Activated naive CD4-positive, alpha-beta T cell treated with anti-CD3 and anti-CD28 coated beads for 36 hours (primary cell): ENCODE measurements around the gene ZFP57. TPM values are rescaled to one million over a fixed set of nuclear protein-coding genes. Genes with fewer than 3 reads are reported as not detected.

ENCODE experiments used
- CTCF ChIA-PET: fragments of 350-600 bp; sonication (Branson Sonifier 250); formaldehyde crosslinking; loops from one replicate; lab custom pipeline; 2021; ENCODE audit warnings: antibody characterized with exemption; lab: Charles Lee
- DNase-seq: peaks from one replicate; pipeline ENCODE4 v3.0.0-alpha.2; 2020
- H3K27ac Mint-ChIP-seq: one replicate; pipeline ENCODE4 v1.8.0; 2021; ENCODE audit warnings: mild to moderate bottlenecking, mixed read lengths
- H3K27me3 Mint-ChIP-seq: one replicate; pipeline ENCODE4 v1.8.0; 2021; ENCODE audit warnings: low read depth, mixed read lengths
- H3K36me3 Mint-ChIP-seq: one replicate; pipeline ENCODE4 v1.8.0; 2021; ENCODE audit warnings: low read depth, mixed read lengths
- H3K4me1 Mint-ChIP-seq: one replicate; pipeline ENCODE4 v1.8.0; 2021; ENCODE audit warnings: low read depth, mixed read lengths
- H3K4me3 Mint-ChIP-seq: one replicate; pipeline ENCODE4 v1.8.0; 2021; ENCODE audit warnings: mild to moderate bottlenecking, moderate library complexity, mixed read lengths
- H3K9me3 Mint-ChIP-seq: one replicate; pipeline ENCODE4 v1.8.0; 2021; ENCODE audit warnings: mixed read lengths
- intact Hi-C: fragments of 100-400 bp; cut with micrococcal nuclease; formaldehyde crosslinking; loops from one replicate; pipeline ENCODE4 v1.15.1; 2023
- total RNA-seq, 2 experiments: library from RNA; stranded (reverse); gene quantifications; one replicate each; pipeline ENCODE4 v1.2.3, GENCODE V29; 2021

Gene ZFP57
- total RNA-seq, 2 experiments from 2014 or later, result not detected

GRCh38 chr6:29629571-29629970, 51.4 kb downstream of the ZFP57 start:
- DNase-seq, result no peak
- Mint-ChIP-seq H3K27ac (no peak overlapping the region), H3K36me3 (no peaks in the 10 kb centered on the region), H3K4me1 (peaks cover 38% of the 10 kb centered on the region), H3K9me3 (no peaks in the 10 kb centered on the region), H3K27me3 (peaks cover 3% of the 10 kb centered on the region), H3K4me3 (no peak overlapping the region)
- intact Hi-C loops, result loop anchor here (5.0 kb wide), 1 partner anchor 792 kb away; no protein-coding TSS in a partner anchor
- CTCF ChIA-PET, result interaction anchor here (0.6 to 3.9 kb wide), 5 partner anchors 8 to 27 kb away, joined by 5 to 21 read pairs (median 7); no protein-coding TSS in a partner anchor

GRCh38 chr6:29628419-29629281, 52.3 kb downstream of the ZFP57 start:
- H3K4me3 Mint-ChIP-seq, result peak overlapping the region; percentile 86
- H3K27ac Mint-ChIP-seq, result no peak overlapping the region
- no peaks in the 10 kb centered on the region for H3K36me3 Mint-ChIP-seq
- intact Hi-C loops, result loop anchor here (1.0 to 5.0 kb wide), 2 partner anchors 22 to 791 kb away; no protein-coding TSS in a partner anchor
- DNase-seq, result peak; percentile 76
- peaks cover 3% of the 10 kb centered on the region for H3K27me3 Mint-ChIP-seq
- CTCF ChIA-PET, result interaction anchor here (0.5 to 3.9 kb wide), 6 partner anchors 8 to 592 kb away, joined by 3 to 21 read pairs (median 4); no protein-coding TSS in a partner anchor
- H3K4me1 Mint-ChIP-seq, result peaks cover 36% of the 10 kb centered on the region
- no peaks in the 10 kb centered on the region for H3K9me3 Mint-ChIP-seq

- Mint-ChIP-seq H3K36me3 (no peaks in the 10 kb centered on the region), H3K27ac (no peak overlapping the region), H3K27me3 (peaks cover 3% of the 10 kb centered on the region), H3K4me1 (peaks cover 30% of the 10 kb centered on the region), H3K4me3 (peak overlapping the region; percentile 86), H3K9me3 (no peaks in the 10 kb centered on the region)
- intact Hi-C loops, result loop anchor here (1.0 to 5.0 kb wide), 2 partner anchors 22 to 791 kb away; no protein-coding TSS in a partner anchor
- CTCF ChIA-PET, result interaction anchor here (1.1 to 3.9 kb wide), 6 partner anchors 8 to 26 kb away, joined by 3 to 21 read pairs (median 4); no protein-coding TSS in a partner anchor
- DNase-seq, result peak; percentile 49
These were observed 53.1 kb downstream of the ZFP57 start for GRCh38 chr6:29627755-29628418.

- H3K27ac Mint-ChIP-seq, result no peak overlapping the region
- DNase-seq, result no peak
- H3K9me3 Mint-ChIP-seq, result no peaks in the 10 kb centered on the region
- intact Hi-C loops, result loop anchor here (5.0 kb wide), 1 partner anchor 790 kb away; no protein-coding TSS in a partner anchor
- CTCF ChIA-PET, result interaction anchor here (1.0 to 4.4 kb wide), 3 partner anchors 9 to 27 kb away, joined by 3 to 19 read pairs (median 4); no protein-coding TSS in a partner anchor
- peaks cover 3% of the 10 kb centered on the region for H3K27me3 Mint-ChIP-seq
- H3K4me1 Mint-ChIP-seq, result peaks cover 30% of the 10 kb centered on the region
- peak overlapping the region; percentile 38 for H3K4me3 Mint-ChIP-seq
- H3K36me3 Mint-ChIP-seq, result no peaks in the 10 kb centered on the region
These were observed 53.8 kb downstream of the ZFP57 start for GRCh38 chr6:29626948-29627754.

- H3K27me3 Mint-ChIP-seq, result peaks cover 3% of the 10 kb centered on the region
- peaks cover 4% of the 10 kb centered on the region for H3K36me3 Mint-ChIP-seq
- CTCF ChIA-PET, result interaction anchor here (0.6 to 4.4 kb wide), 3 partner anchors 25 to 44 kb away, joined by 5 to 19 read pairs (median 11); no protein-coding TSS in a partner anchor
- no peak overlapping the region for H3K4me3 Mint-ChIP-seq
- H3K9me3 Mint-ChIP-seq, result no peaks in the 10 kb centered on the region
- no peak for DNase-seq
- H3K4me1 Mint-ChIP-seq, result peaks cover 16% of the 10 kb centered on the region
- intact Hi-C loops, result loop anchor here (5.0 kb wide), 1 partner anchor 788 kb away; no protein-coding TSS in a partner anchor
- no peak overlapping the region for H3K27ac Mint-ChIP-seq
These were observed 55.5 kb downstream of the ZFP57 start for GRCh38 chr6:29625337-29625930.

GRCh38 chr6:29624520-29624961, 56.4 kb downstream of the ZFP57 start:
- no peak for DNase-seq
- H3K27ac Mint-ChIP-seq, result no peak overlapping the region
- intact Hi-C loops, result no loop called here
- H3K36me3 Mint-ChIP-seq, result peaks cover 4% of the 10 kb centered on the region
- CTCF ChIA-PET, result interaction anchor here (1.9 to 4.4 kb wide), 2 partner anchors 26 to 29 kb away, joined by 11 to 19 read pairs; no protein-coding TSS in a partner anchor
- peaks cover 3% of the 10 kb centered on the region for H3K27me3 Mint-ChIP-seq
- peaks cover 11% of the 10 kb centered on the region for H3K4me1 Mint-ChIP-seq
- H3K4me3 Mint-ChIP-seq, result no peak overlapping the region
- H3K9me3 Mint-ChIP-seq, result no peaks in the 10 kb centered on the region

Other genes with a start within 250 kb of the ZFP57 start
- gene OR10C1, start 241.8 kb downstream of the ZFP57 start, total RNA-seq, result not detected
- gene OR11A1, start 224.1 kb downstream of the ZFP57 start, total RNA-seq, result not detected
- not detected for gene OR2H1, start 224.0 kb downstream of the ZFP57 start, total RNA-seq
- not detected for gene MAS1L, start 193.2 kb downstream of the ZFP57 start, total RNA-seq
- gene UBD, start 121.4 kb downstream of the ZFP57 start, total RNA-seq, result under 1 TPM in 1 of 2 experiments, not detected in 1; 0.31 TPM
- gene OR2H2, start 96.0 kb downstream of the ZFP57 start, total RNA-seq, result not detected
- 10 to 100 TPM in 1 of 2 experiments, 1 to 10 TPM in 1; 8.0 to 11.2 TPM for gene GABBR1, start 48.0 kb downstream of the ZFP57 start, total RNA-seq
- gene MOG, start 24.1 kb downstream of the ZFP57 start, total RNA-seq, result not detected
- gene HLA-F, start 42.3 kb upstream of the ZFP57 start, total RNA-seq, result 100 to 1,000 TPM; 282 to 310 TPM
- under 1 TPM in 1 of 2 experiments, not detected in 1; 0.22 TPM for gene HLA-G, start 146.7 kb upstream of the ZFP57 start, total RNA-seq